HG02852 (cell line): ENCODE data around the gene ABCC11.

Experiments used
- ATAC-seq: cut with Tn5 transposase; IDR thresholded peaks from one replicate; pipeline ENCODE4 v1.9.1; 2021; ENCODE audit warnings: mild to moderate bottlenecking, moderate library complexity; ENCODE audit not compliant: unreplicated experiment

ABCC11 gene

DNA sequence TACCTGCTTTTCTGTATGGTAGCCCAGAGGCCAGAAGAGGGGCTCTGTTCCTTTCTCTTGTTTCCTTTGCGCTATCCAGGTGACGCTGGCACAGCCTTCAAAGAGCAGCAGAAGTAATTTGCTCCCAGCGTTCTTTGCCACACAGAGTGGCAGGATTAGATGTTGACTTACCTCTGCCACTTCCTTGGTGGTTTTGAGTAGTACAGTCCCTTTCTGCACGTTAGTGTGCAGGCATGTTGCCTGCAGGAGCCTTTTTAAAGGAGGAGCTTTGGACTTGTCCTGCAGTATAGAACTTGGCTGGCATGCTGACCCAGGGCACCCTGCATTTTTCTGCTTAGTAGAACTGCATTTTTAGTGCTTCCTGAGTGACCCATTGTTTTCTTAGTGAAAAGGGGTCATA, at the start of gene ABCC11:
Gene ABCC11 (minus strand): TSS at position 229 of the 400 bp plus-strand sequence. CDS start 15,618 bp downstream, outside the sequence.
- no peak for ATAC-seq

DNA sequence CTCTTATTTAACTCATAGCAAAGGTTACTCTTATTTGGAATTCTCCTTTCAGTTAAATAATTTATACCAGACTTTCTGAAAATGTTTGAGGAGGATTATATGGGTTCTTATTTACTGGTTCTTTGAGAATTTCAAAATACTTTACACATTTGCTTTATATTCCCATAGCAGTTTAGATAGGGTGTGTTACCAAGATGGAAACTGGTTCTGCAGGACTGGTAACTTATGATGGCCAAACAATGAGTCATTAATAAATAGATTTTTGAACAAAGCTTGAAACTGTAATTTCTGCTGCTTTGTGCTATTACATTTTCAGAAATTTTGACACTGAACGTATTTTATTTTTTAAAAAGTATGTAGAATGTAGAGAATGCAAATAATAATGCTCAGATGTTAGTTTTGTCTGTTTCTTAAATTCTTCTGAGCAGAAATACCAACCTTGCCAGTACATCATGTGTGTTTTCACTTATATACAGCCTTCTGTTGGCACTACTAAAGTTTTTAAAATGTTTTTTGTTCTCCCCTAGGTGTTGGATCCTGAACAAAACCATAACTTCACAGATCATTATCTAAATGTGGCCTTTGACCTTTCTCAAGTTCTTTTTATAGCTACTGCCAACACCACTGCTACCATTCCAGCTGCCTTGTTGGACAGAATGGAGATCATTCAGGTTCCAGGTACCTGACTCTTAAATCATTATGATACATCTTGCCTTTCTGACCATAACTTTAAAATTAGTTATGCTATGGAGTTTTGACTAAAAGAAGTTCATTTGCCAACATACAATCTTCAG, 48.3 kb upstream of the ABCC11 start:
- ATAC-seq = no peak

DNA sequence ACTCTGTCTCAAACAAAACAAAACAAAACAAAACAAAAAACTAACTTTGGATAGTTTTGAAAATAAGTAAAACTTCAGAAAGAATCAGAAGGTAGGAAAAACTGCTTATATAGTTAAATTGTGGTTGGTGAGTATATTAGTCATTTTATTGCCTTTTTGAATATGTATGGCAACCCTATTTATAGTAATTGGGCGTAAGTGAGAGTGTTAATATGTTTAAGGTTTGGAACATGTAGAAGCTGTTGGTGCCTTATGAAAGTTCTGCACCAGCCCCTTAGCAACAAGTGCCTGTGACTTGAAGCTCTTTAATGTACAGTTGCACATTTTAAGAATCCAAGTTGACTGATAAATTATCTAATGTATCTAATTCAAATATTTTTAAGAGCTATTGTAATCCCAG, 47.4 kb upstream of the ABCC11 start:
- ATAC-seq = no peak

DNA sequence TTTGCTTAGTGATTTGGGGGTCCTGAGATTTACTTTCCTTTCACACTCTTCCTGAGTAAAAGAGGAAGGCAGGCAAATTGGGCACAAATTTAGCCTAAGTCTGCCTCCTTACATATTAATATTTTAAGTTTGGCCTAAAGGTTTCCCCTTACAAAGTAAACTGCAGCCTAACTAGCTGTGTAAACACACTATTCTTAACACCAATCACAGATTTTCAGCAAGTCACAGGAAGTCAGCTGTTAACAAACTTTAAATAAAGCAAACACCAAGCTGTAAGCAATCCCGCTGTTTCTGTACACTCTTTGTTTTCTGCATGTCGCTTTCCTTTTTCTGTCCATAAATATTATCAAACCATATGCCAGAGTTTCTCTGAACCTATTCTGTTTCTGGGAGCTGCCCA, 45.1 kb upstream of the ABCC11 start:
- no peak for ATAC-seq

DNA sequence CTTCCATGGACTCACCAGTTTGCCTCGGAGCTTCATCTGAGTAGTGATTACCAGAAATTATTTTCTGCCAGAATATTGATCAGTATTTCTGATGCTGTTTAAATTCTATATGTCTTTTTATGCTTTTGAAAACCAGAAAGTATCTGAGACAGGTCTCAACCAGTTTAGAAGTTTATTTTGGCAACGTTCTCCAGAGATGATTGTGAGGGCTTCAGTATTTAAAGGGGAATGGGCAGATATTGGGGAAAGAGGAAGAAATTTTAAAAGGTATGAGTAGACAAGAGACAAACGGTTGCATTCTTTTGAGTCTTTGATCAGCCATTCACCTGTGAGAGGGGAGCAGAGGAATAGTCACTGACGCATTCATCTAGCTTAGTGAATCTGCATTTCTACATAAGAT, 44.4 kb upstream of the ABCC11 start:
- no peak for ATAC-seq

DNA sequence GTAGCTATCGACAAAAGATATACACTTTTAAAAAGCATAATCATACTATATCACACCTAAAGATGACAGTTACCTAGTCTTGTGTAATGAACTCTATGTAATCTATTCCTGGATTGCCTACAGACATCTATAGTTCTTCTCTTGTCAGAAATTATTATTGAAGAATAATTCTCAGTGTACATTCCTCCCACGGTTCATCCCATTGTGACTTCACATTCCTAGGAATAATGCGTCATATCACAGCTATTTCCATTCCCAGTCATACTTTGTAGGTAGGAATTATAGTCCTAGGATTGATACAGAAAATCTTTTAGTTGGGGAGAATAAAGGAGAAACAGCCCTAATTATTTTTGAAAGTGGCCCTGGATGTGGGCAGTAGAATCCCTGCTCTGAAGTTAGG, 44.0 kb upstream of the ABCC11 start:
- ATAC-seq = no peak

DNA sequence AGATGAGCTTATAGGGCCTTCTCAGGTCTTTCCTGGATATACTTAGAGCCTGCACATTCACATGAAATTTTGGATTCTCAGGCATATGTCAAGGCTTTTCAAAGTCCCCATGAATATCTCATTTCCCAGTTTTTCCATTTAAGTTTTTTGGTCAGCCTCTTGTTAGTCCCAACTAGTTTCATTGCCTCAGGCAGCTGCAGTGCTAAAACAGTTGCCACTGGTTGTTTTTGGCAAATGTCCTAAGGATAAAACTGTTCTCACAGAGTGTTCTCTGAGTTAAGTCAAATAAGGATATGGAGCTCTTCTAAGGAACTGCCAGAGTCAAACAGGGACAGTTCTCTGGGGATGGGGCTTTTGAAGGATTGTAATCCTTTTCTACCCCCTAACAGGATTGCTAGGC, 39.9 kb upstream of the ABCC11 start:
- no peak for ATAC-seq

DNA sequence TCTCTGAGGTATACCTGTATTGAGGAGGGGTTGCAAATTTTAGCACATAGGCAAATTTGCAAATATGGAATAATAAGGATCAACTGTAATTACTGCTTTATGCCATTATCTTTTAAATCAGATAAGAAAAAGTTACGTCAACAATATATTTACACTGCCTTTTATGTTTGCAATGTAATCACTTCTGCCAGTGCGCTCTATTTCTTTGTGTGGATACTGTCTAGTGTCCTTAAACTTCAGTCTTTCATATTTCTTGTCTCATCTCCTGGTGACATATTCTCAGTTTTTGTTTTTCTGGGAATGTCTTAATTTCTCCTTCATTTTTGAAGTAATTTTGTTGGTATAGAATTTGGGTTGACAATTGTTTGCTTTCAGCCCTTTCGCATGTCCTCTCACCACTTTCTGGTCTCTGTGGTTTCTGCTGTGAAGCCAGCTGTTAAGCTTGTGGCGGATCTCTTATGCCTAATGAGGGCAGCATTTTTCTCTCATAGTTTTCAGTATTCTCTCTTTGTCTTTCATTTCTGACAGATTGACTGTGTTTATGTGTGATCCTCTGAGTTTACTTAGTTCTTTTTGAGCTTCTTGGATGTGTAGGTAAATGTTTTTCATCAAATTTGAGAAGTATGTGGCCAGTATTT, 37.6 kb upstream of the ABCC11 start:
- ATAC-seq = no peak

DNA sequence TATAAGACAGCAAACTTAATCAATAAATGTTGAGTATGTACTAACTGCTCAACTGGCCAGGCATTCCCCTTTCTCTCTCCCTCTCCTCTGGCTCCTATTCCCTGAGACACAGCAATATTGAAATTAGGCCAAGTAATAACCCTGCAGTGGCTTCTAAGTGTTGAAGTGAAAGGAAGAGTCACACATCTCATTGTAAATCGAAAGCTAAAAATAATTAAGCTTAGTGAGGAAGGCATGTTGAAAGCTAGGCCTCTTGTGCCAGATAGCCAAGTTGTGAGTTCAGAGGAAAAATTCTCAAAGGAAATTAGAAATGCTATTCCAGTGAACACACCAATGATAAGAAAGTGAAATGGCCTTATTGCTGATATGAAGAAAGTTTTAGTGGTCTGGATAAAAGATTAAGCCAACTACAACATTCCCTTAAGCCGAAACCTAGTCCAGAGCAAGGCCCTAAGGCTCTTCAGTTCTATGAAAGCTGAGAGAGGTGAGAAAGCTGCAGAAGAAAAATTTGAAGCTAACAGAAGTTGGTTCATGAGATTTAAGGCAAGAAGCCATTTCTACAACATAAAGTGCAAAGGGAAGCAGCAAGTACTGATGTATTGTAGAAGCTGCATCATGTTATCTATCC, 35.4 kb upstream of the ABCC11 start:
- ATAC-seq = no peak

DNA sequence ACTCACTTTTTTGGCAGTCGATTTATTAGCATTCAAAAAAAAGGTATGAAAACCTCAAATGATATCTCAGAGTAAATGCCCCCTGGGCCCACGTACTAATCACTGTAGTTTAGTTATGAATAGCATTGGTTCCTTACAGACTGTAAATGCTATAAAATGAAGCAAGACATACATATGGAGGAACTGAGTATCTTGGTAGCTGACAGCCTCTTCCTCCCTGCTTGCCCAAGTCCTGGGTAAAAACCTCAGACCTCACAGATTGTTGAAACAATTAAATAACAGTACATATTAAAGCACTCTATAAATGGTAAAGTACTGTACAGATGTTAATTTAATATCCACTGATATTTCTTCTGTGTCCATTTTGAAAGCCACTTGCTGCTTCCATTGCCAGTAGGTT, 33.2 kb upstream of the ABCC11 start:
- ATAC-seq = no peak

DNA sequence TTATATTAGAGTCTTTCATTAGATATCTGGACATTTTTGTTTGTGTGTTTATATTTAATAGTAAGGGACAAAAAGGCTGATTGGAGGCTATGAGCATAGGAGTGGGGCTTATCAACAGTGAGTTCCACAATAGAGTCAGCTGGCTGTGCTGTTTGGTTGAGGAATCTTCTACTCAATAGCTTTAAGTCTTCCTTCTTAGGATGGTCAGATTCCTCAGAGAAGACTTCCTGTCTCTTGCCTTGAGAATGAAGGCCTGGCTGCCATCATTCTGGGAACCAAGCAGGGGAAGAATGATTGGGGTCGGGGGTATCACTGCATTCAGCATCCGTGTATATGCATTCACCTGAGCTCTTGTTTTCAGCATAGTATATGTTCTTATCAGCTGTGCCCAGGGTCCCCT, 31.9 kb upstream of the ABCC11 start:
- no peak for ATAC-seq

DNA sequence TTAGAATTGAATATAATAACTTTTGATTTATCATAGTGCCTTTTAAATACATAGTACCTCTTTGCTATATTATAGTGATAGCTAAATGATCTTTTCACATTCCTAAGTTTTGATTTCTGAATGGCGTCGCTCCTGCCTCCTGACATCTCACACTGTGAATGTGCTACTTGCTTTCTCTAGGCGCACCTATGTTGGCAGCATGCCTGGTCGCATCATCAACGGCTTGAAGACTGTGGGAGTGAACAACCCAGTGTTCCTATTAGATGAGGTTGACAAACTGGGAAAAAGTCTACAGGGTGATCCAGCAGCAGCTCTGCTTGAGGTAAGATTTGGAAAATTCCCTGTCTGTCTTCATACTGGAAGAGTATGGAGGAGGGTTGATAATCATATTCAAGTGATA, 29.8 kb upstream of the ABCC11 start:
- no peak for ATAC-seq

DNA sequence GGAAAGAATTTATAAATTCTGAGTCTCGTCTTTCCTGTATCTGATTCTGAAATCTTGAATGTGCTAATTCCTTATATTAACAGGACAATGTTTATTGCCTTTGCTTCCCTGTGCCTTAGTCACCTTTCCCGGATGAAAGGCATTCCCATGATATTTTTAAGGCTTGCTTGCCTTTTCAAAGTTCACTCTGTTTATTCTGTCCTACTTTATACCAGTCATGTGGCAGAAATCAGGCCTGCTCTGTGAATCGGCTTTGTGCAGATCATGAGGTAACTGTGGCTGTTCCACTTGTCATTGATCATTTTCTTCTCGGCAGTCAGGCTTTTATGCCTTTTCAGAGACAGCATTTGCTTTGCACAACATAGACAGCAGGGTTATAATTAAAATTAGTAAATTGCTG, 28.8 kb upstream of the ABCC11 start:
- ATAC-seq = no peak

DNA sequence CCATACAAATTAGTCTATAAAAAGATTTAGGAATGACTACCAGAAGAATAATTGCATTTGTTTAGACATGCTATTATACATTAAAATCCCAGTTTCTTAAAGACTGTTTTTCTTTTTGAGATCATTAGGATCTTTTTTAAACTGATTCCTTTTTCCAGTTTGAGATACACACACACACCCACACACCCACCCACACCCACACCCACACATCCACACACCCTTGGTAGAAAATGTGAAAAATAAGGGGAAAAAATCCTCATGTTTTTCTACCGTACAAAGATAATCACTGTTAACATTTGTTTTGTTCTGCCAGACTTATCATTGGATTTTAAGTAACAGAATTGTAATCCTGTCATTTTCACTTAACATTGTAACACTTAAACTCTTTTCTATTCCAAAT, 27.1 kb upstream of the ABCC11 start:
- no peak for ATAC-seq

DNA sequence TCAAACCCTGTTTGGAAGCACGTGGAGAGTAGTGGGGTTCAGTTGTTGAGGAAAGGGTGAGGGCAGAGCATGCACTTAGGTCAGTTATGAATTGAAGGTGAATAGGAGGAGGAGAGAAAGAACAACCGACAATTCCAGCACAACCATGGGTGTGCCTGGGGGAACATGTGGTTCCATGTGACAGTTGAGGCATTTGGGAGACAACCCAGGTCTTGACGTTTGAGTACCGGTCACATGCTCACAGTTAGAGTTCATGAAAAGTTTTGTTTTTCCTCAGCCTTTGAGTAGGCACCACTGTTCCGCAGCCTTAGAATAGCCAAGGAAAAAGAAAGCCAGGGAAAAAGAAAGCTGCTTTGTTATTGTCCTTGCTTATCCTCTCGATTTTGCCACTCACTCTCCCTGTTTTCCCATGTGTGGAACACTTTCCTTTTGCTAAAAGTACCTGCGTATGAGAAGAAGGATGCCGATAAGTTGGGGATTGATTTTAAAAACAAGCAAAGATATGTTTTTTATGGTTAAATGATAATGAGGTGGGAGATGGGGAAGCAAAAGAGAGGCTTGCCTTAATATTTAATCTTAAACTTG, 25.6 kb upstream of the ABCC11 start:
- ATAC-seq = no peak

DNA sequence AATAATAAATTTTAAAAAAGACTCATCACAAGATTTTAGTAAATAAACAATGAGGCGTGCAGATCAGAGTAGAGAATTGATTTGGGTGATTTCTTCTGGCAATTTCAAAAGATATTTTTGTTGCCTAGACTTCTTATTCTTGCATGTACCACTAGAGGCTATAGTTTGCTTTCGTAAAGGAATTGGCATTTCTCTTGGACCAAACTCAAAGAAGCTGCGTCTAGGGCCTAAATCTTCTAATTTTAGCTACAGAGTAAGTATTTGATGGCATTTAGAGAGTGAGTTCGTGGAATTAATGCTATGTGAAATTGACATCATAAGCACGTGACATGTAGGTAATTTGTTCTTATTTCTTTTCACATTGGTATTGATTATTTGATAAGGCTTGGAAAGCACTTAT, 24.4 kb upstream of the ABCC11 start:
- no peak for ATAC-seq

DNA sequence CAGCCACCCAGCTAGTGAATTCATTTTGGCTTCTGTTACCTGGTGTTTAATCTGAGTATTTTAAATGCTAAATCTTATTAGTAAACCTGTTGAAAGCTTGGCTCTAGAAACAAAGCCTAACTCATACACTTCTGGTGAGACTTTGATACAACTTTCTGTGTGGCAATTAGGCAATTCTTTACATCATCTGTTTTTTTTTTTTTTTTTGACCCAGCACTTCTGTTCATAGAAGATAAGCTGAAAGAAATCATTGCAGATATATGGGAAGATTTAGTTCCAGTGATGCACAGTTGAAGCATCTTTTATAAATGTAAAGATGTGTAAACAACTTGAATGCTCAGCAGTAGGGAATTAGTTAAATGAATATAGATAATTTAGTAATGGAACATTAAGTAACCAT, 21.7 kb upstream of the ABCC11 start:
- no peak for ATAC-seq

DNA sequence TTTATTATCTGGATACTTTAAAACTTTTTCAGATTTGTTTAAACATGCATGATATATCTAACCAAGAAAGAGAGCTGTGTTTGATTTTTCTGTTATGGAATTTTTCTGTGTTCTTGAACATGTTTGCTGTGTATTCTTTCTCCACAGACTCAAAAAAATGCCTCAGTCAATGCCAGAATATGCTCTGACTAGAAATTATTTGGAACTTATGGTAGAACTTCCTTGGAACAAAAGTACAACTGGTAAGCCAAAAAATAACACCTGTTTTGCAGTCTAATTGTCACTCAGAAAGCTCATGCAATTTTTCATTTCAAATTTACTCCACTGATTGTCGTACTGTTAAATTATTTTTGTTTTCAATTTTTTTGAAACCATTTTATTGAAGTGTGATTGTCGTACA, 15.3 kb upstream of the ABCC11 start:
- no peak for ATAC-seq

DNA sequence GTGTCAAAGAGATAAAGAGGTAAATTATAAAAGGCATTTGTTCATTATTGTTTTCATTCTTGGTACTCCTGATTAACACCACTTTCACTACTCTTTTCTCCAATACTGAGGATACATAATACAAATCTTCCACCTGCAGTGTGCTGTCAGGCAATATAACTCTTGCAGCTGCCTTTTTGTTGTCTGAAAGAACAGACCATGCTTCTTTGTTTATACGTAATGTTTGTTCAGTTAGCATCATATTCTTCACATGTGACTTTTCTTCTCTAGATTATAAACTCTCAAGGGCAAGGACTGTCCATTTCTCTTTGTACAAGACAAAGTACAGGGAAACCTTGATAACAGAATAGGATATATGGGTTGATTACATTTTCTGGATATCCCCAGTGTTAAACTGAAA, 14.2 kb upstream of the ABCC11 start:
- ATAC-seq = no peak

DNA sequence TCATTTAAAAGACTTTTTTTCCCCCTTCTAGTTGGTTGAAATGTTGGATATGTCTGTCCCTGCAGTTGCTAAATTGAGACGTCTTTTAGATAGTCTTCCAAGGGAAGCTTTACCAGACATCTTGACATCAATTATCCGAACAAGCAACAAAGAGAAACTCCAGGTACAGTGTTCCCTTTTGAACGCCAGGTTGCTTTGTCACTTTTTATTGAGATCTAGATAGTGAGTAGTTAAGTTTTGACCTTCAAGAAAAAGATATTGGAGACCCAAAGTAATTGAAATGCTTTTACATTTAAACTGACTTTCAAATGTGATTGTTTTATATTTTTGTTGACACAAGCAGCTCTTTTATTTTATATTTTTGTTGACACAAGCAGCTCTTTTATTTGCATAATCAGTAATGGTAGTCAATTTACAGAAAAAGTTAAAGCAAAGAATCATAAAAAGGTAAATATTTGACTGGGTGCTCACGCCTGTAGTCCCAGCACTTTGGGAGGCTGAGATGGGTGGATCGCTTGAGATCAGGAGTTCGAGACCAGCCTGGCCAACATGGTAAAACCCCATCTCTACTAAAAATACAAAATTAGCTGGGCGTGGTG, 9.3 kb upstream of the ABCC11 start:
- no peak for ATAC-seq

DNA sequence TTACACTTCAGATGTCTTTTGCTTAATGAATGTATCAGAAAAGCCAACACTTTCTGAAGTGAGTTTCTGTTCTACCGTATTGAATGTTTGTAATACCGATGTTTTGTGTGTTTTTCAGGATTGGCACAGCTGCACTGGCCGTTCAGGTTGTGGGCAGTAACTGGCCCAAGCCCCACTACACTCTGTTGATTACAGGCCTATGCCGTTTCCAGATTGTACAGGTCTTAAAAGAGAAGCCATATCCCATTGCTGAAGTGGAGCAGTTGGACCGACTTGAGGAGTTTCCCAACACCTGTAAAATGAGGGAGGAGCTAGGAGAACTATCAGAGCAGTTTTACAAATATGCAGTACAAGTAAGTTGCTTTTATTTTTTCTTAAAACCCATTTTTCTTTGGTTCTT, 4.7 kb upstream of the ABCC11 start:
- ATAC-seq = no peak
